HG03442 (cell line): Measurements from ENCODE around the gene TRIM7.

Source experiments
- ATAC-seq: cut with Tn5 transposase; IDR thresholded peaks from one replicate; pipeline ENCODE4 v1.9.1; 2021; ENCODE audit warnings: mild to moderate bottlenecking, moderate library complexity; ENCODE audit not compliant: unreplicated experiment

TRIM7 gene

GRCh38 chr5:181233088-181233800, 28.2 kb upstream of the TRIM7 start:
- ATAC-seq, result no peak

- ATAC-seq, result no peak
These were observed 27.6 kb upstream of the TRIM7 start for GRCh38 chr5:181232593-181232992.

- ATAC-seq, result no peak
These were observed 26.4 kb upstream of the TRIM7 start for GRCh38 chr5:181231432-181231831.

- ATAC-seq, result no peak
These were observed 25.6 kb upstream of the TRIM7 start for GRCh38 chr5:181230551-181230950.

- no peak for ATAC-seq
These were observed 25.0 kb upstream of the TRIM7 start for GRCh38 chr5:181229996-181230395.

- no peak for ATAC-seq
These were observed 19.6 kb upstream of the TRIM7 start for GRCh38 chr5:181224390-181225229.

GRCh38 chr5:181223729-181224389, 18.9 kb upstream of the TRIM7 start:
- no peak for ATAC-seq

GRCh38 chr5:181223058-181223728, 18.2 kb upstream of the TRIM7 start, which contains the start of gene TRIM41:
TRIM41 (plus strand) TSS chr5:181223281; CDS start chr5:181224000, 719 bp downstream.
- peak; percentile 52 for ATAC-seq

- no peak for ATAC-seq
These were observed 17.6 kb upstream of the TRIM7 start for GRCh38 chr5:181222630-181223057.

- peak; percentile 27 for ATAC-seq
These were observed 17.0 kb upstream of the TRIM7 start for GRCh38 chr5:181221792-181222629.

GRCh38 chr5:181221105-181221791, 16.3 kb upstream of the TRIM7 start:
- no peak for ATAC-seq

GRCh38 chr5:181220178-181220515, 15.2 kb upstream of the TRIM7 start:
- ATAC-seq, result no peak

- no peak for ATAC-seq
These were observed 14.5 kb upstream of the TRIM7 start for GRCh38 chr5:181219262-181220177.

- no peak for ATAC-seq
These were observed 13.8 kb upstream of the TRIM7 start for GRCh38 chr5:181218795-181219124.

- peak; percentile 10 for ATAC-seq
These were observed 12.7 kb upstream of the TRIM7 start for GRCh38 chr5:181217803-181218062.

GRCh38 chr5:181217111-181217802, 12.3 kb upstream of the TRIM7 start:
- peak; percentile 24 for ATAC-seq

GRCh38 chr5:181215997-181216989, 11.3 kb upstream of the TRIM7 start:
- no peak for ATAC-seq
